ENCODE data around the gene PRPF40B.
A peak's percentile ranks its signal among the peaks of the same experiment; 100 is the strongest.
"Not testable (repeated sequence)": the region's sequence is repeated elsewhere in the genome, so short reads cannot be mapped to it uniquely, and the experiment has no call there.

The PRPF40B gene

GRCh38 chr12:49609059-49609874 lies 14.1 kb upstream of the PRPF40B start:
- DNase-seq (ENCODE audit: low spot score), result no peak

- DNase-seq (ENCODE audit: low spot score), result no peak
Observed at GRCh38 chr12:49609875-49610154, 13.5 kb upstream of the PRPF40B start.

- DNase-seq (ENCODE audit: low spot score), result not testable (repeated sequence)
Observed at GRCh38 chr12:49610785-49611184, 12.6 kb upstream of the PRPF40B start.

GRCh38 chr12:49612210-49612609 lies 11.2 kb upstream of the PRPF40B start:
- DNase-seq (ENCODE audit: low spot score), result no peak

GRCh38 chr12:49615725-49616124 lies 7.6 kb upstream of the PRPF40B start:
- DNase-seq (ENCODE audit: low spot score), result no peak

GRCh38 chr12:49616533-49617219 lies 6.7 kb upstream of the PRPF40B start:
- DNase-seq (ENCODE audit: low spot score), result no peak

GRCh38 chr12:49618576-49618975 lies 4.8 kb upstream of the PRPF40B start:
- DNase-seq (ENCODE audit: low spot score), result no peak

GRCh38 chr12:49619286-49619685 lies 4.1 kb upstream of the PRPF40B start:
- DNase-seq (ENCODE audit: low spot score), result no peak

GRCh38 chr12:49621651-49622500 lies 1.5 kb upstream of the PRPF40B start:
- DNase-seq (ENCODE audit: low spot score), result no peak

GRCh38 chr12:49622501-49623141 lies 740 bp upstream of the PRPF40B start:
- DNase-seq (ENCODE audit: low spot score), result no peak

GRCh38 chr12:49624921-49625577 lies 1.7 kb downstream of the PRPF40B start:
- no peak for DNase-seq (ENCODE audit: low spot score)

GRCh38 chr12:49626169-49626835 lies 2.9 kb downstream of the PRPF40B start:
- DNase-seq (ENCODE audit: low spot score), result peak; percentile 76

GRCh38 chr12:49626836-49627235 lies 3.5 kb downstream of the PRPF40B start:
- no peak for DNase-seq (ENCODE audit: low spot score)

GRCh38 chr12:49627752-49628360 lies 4.5 kb downstream of the PRPF40B start:
- no peak for DNase-seq (ENCODE audit: low spot score)

- no peak for DNase-seq (ENCODE audit: low spot score)
Observed at GRCh38 chr12:49631336-49631907, 8.1 kb downstream of the PRPF40B start.

GRCh38 chr12:49632401-49632800 lies 9.0 kb downstream of the PRPF40B start:
- DNase-seq (ENCODE audit: low spot score), result no peak

- DNase-seq (ENCODE audit: low spot score), result no peak
Observed at GRCh38 chr12:49632986-49633702, 9.8 kb downstream of the PRPF40B start.

- no peak for DNase-seq (ENCODE audit: low spot score)
Observed at GRCh38 chr12:49633703-49634345, 10.5 kb downstream of the PRPF40B start.

- DNase-seq (ENCODE audit: low spot score), result no peak
Observed at GRCh38 chr12:49635036-49635435, 11.7 kb downstream of the PRPF40B start.

Data from putamen (tissue), 1 donor.